GM12801 (cell line): ENCODE measurements around the gene PLCB3.

ENCODE experiments used
- CTCF ChIP-seq: IDR thresholded peaks from one replicate; pipeline ENCODE4 v1.5.1; 2011; ENCODE audit warnings: control low read depth; ENCODE audit not compliant: insufficient read length; ENCODE audit errors: extremely low read depth

The PLCB3 gene

GRCh38 chr11:64239662-64240434, 11.5 kb upstream of the PLCB3 start:
- TF ChIP-seq CTCF: no peak

- no peak for TF ChIP-seq CTCF
Observed at GRCh38 chr11:64240435-64241240, 10.7 kb upstream of the PLCB3 start, which contains the start of gene FKBP2. Gene FKBP2 (plus strand): TSS chr11:64241095. CDS start chr11:64242388, 1,293 bp downstream.

GRCh38 chr11:64241241-64241490, 10.2 kb upstream of the PLCB3 start:
- no peak for TF ChIP-seq CTCF

- no peak for TF ChIP-seq CTCF
Observed at GRCh38 chr11:64241491-64242374, 9.6 kb upstream of the PLCB3 start.

- TF ChIP-seq CTCF: no peak
Observed at GRCh38 chr11:64243236-64243854, 8.0 kb upstream of the PLCB3 start.

GRCh38 chr11:64244107-64244506, 7.2 kb upstream of the PLCB3 start:
- TF ChIP-seq CTCF: no peak
